GM23248 (cell line): ENCODE data around the gene NME2.

Experiments used
- EZH2 ChIP-seq: fragments of 200-600 bp; sonication (generic); IDR thresholded peaks from 2 replicates; pipeline ENCODE4 v1.6.1; 2018; ENCODE audit warnings: antibody characterized with exemption, mild to moderate bottlenecking; ENCODE audit not compliant: insufficient read depth, poor library complexity, severe bottlenecking
- EZH2phosphoT487 ChIP-seq: fragments of 200-600 bp; sonication (generic); IDR thresholded peaks from 2 replicates; pipeline ENCODE4 v1.6.1; 2018; ENCODE audit warnings: antibody characterized with exemption, moderate library complexity, mild to moderate bottlenecking, low read depth; ENCODE audit not compliant: insufficient read depth

GRCh38 chr17:51159604-51160003 is 6.6 kb upstream of the NME2 start:
- TF ChIP-seq EZH2: no peak
- TF ChIP-seq EZH2phosphoT487: no peak
